Neural progenitor cell (in vitro differentiated cells): ENCODE measurements around the gene EXOC6B. TPM values are rescaled to one million over a fixed set of nuclear protein-coding genes. Genes with fewer than 3 reads are reported as not detected.

Source experiments
- DNase-seq: peaks from one replicate; pipeline ENCODE4 v3.0.0-alpha.2; 2016; ENCODE audit warnings: low spot score
- H2AFZ ChIP-seq: fragments of 200-600 bp; sonication (generic); replicated peaks from 2 replicates; pipeline ENCODE4 v1.6.1; 2016; ENCODE audit warnings: antibody characterized with exemption
- H3F3A ChIP-seq: fragments of 200-600 bp; sonication (generic); 2 replicates; pipeline ENCODE4 v1.6.1; 2016; ENCODE audit warnings: antibody characterized with exemption, low read depth
- H3K27ac ChIP-seq: fragments of 200-600 bp; sonication (generic); 2 replicates; pipeline ENCODE4 v1.5.1; 2016; ENCODE audit warnings: mild to moderate bottlenecking
- H3K27me3 ChIP-seq: fragments of 200-600 bp; sonication (generic); 2 replicates; pipeline ENCODE4 v1.6.1; 2016; ENCODE audit warnings: mild to moderate bottlenecking, moderate library complexity
- H3K36me3 ChIP-seq: fragments of 200-600 bp; sonication (generic); 2 replicates; pipeline ENCODE4 v1.5.1; 2016
- H3K4me1 ChIP-seq: fragments of 200-600 bp; sonication (generic); 2 replicates; pipeline ENCODE4 v1.6.1; 2016; ENCODE audit warnings: mixed run types
- H3K4me2 ChIP-seq: fragments of 200-600 bp; sonication (generic); 2 replicates; pipeline ENCODE4 v1.6.1; 2016
- H3K4me3 ChIP-seq: fragments of 200-600 bp; sonication (generic); 2 replicates; pipeline ENCODE4 v1.5.1; 2016
- H3K79me2 ChIP-seq: fragments of 200-600 bp; sonication (generic); 2 replicates; pipeline ENCODE4 v1.6.1; 2016; ENCODE audit warnings: low read depth
- H3K9ac ChIP-seq: fragments of 200-600 bp; sonication (generic); 2 replicates; pipeline ENCODE4 v1.6.1; 2016
- H3K9me3 ChIP-seq: fragments of 200-600 bp; sonication (generic); 2 replicates; pipeline ENCODE4 v1.5.1; 2016; ENCODE audit warnings: low read depth
- H4K20me1 ChIP-seq: fragments of 200-600 bp; sonication (generic); 2 replicates; pipeline ENCODE4 v1.6.1; 2016; ENCODE audit warnings: low read depth
- H3K27ac Mint-ChIP-seq: 3 replicates; pipeline ENCODE4 v1.8.0; 2021; ENCODE audit warnings: mixed read lengths
- H3K27me3 Mint-ChIP-seq: 2 replicates; pipeline ENCODE4 v1.8.0; 2022; ENCODE audit warnings: low read depth, mild to moderate bottlenecking, inconsistent platforms, moderate library complexity, mixed read lengths; ENCODE audit not compliant: insufficient read depth
- H3K36me3 Mint-ChIP-seq: 3 replicates; pipeline ENCODE4 v1.8.0; 2021; ENCODE audit warnings: mixed read lengths
- H3K4me1 Mint-ChIP-seq: 3 replicates; pipeline ENCODE4 v1.8.0; 2021; ENCODE audit warnings: mixed read lengths
- H3K4me3 Mint-ChIP-seq: 3 replicates; pipeline ENCODE4 v1.8.0; 2021; ENCODE audit warnings: mild to moderate bottlenecking, moderate library complexity, mixed read lengths
- H3K9me3 Mint-ChIP-seq: 3 replicates; pipeline ENCODE4 v1.8.0; 2020; ENCODE audit warnings: mixed read lengths
- CTCF ChIP-seq: fragments of 200-600 bp; sonication (generic); IDR thresholded peaks from 2 replicates; pipeline ENCODE4 v1.5.1; 2017; ENCODE audit warnings: antibody characterized with exemption, mild to moderate bottlenecking
- EZH2 ChIP-seq: fragments of 200-600 bp; sonication (generic); IDR thresholded peaks from 2 replicates; pipeline ENCODE4 v1.6.1; 2017; ENCODE audit warnings: antibody characterized with exemption, mild to moderate bottlenecking, moderate library complexity
- EZH2phosphoT487 ChIP-seq: fragments of 200-600 bp; sonication (generic); IDR thresholded peaks from 2 replicates; pipeline ENCODE4 v1.6.1; 2017; ENCODE audit warnings: antibody characterized with exemption
- total RNA-seq: library from RNA; depleted of rRNA; stranded (reverse); fragments of >200 nt; gene quantifications from 2 replicates; pipeline ENCODE4 v1.2.3, GENCODE V29; 2015; ENCODE audit warnings: low replicate concordance

The EXOC6B gene
- total RNA-seq, 1 donor from 2014 or later = 41.2 TPM

DNA sequence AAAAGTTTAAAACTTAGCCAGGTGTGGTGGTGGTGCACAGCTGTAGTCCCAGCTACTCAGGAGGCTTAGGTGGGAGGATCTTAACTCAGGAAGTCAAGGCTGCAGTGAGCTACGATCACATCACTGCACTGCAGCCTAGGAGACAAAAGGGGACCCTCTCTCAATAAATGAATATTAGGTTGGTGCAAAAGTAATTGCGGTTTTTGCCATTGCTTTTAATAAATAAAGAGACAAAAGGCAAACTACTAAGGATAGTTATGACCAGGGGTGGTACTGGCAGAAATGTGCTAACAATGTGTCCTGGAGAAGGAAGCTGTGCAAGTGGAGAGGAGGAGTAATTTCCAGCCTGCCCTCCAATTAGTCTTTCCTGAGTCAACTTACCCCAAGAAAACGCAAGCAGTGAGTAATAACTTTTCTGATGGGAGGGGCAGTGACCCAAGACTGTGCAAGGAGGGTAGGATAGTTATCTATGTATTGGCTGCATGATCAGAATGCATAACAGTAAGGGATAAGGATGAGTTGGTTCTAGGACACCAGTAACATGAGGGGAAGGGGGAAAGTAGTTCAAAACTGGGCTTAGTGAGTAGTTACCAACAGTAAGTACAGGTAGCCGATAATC is 1.5 kb downstream of the EXOC6B start:
- no peak overlapping the region for H3K27ac ChIP-seq
- no peak overlapping the region for H3K9ac ChIP-seq
- H3K27ac Mint-ChIP-seq = peak overlapping the region; percentile 99

GRCh38 chr2:72822794-72823193 is 3.0 kb downstream of the EXOC6B start:
- Histone ChIP-seq H3K27me3 (no peaks in the 10 kb centered on the region), H3K27ac (no peak overlapping the region), H3K4me2 (no peak overlapping the region), H3K36me3 (no peaks in the 10 kb centered on the region), H3F3A (no peaks in the 10 kb centered on the region), H3K4me1 (peaks cover 11% of the 10 kb centered on the region), H3K4me3 (no peak overlapping the region), H4K20me1 (no peaks in the 10 kb centered on the region), H3K9me3 (no peaks in the 10 kb centered on the region), H3K9ac (no peak overlapping the region), H2AFZ (no peak overlapping the region), H3K79me2 (peaks cover 69% of the 10 kb centered on the region)
- Mint-ChIP-seq H3K27ac (no peak overlapping the region), H3K27me3 (peaks cover 2% of the 10 kb centered on the region), H3K9me3 (peaks cover 3% of the 10 kb centered on the region), H3K4me1 (peaks cover 17% of the 10 kb centered on the region), H3K36me3 (peaks cover 14% of the 10 kb centered on the region), H3K4me3 (no peak overlapping the region)
- no peak for DNase-seq
- TF ChIP-seq CTCF (no peak), EZH2phosphoT487 (no peak), EZH2 (no peak)

More for the DNA sequence above, 1.5 kb downstream of the EXOC6B start:
- no peaks in the 10 kb centered on the region for H3K9me3 ChIP-seq
- H3K4me1 ChIP-seq = peaks cover 11% of the 10 kb centered on the region
- H3K36me3 Mint-ChIP-seq = peaks cover 10% of the 10 kb centered on the region
- peak overlapping the region; percentile 87 for H3K4me2 ChIP-seq
- no peaks in the 10 kb centered on the region for H3F3A ChIP-seq
- H3K36me3 ChIP-seq = no peaks in the 10 kb centered on the region
- H2AFZ ChIP-seq = no peak overlapping the region
- H3K4me3 ChIP-seq = peak overlapping the region; percentile 84
- DNase-seq = no peak
- peaks cover 2% of the 10 kb centered on the region for H3K27me3 Mint-ChIP-seq
- H3K79me2 ChIP-seq = peaks cover 57% of the 10 kb centered on the region
- TF ChIP-seq CTCF (no peak), EZH2 (no peak), EZH2phosphoT487 (no peak)
- H3K4me1 Mint-ChIP-seq = peaks cover 17% of the 10 kb centered on the region
- H4K20me1 ChIP-seq = no peaks in the 10 kb centered on the region
- no peaks in the 10 kb centered on the region for H3K27me3 ChIP-seq
- peaks cover 3% of the 10 kb centered on the region for H3K9me3 Mint-ChIP-seq
- peak overlapping the region; percentile 100 for H3K4me3 Mint-ChIP-seq

DNA sequence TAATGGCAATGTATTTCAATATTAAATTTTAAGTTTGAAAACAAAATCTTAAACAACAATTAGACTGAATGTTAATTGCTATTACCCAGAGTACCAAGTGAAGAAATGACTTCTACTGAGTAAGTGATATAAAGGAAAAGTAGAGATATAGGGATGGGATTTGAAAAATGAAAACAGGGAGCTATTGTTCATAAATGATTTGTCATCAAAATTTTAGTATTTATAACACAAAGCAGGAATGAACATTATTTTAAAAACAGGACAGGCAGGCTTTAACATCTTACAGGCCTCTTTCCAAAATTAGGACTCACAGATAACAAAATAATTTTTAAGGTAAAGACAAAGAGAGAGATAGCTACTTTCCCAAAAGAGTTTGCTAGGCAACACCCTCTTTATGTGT is 3.9 kb downstream of the EXOC6B start:
- no peak for DNase-seq
- H3K79me2 ChIP-seq = peaks cover 77% of the 10 kb centered on the region
- H3K4me1 ChIP-seq = peaks cover 11% of the 10 kb centered on the region
- Mint-ChIP-seq H3K4me1 (peaks cover 17% of the 10 kb centered on the region), H3K36me3 (peaks cover 14% of the 10 kb centered on the region), H3K27me3 (peaks cover 4% of the 10 kb centered on the region), H3K27ac (no peak overlapping the region), H3K9me3 (peaks cover 3% of the 10 kb centered on the region), H3K4me3 (no peak overlapping the region)
- no peak for TF ChIP-seq EZH2
- TF ChIP-seq EZH2phosphoT487 = no peak
- no peak for TF ChIP-seq CTCF
- H3K9ac ChIP-seq = no peak overlapping the region
- no peaks in the 10 kb centered on the region for H3K9me3 ChIP-seq
- no peaks in the 10 kb centered on the region for H3F3A ChIP-seq
- no peaks in the 10 kb centered on the region for H4K20me1 ChIP-seq
- H3K27me3 ChIP-seq = no peaks in the 10 kb centered on the region
- no peak overlapping the region for H3K4me2 ChIP-seq
- no peak overlapping the region for H2AFZ ChIP-seq
- no peaks in the 10 kb centered on the region for H3K36me3 ChIP-seq
- H3K27ac ChIP-seq = no peak overlapping the region
- H3K4me3 ChIP-seq = no peak overlapping the region
